HCT116 (cell line): Measurements from ENCODE around the gene ADARB2. TPM values are rescaled to one million over a fixed set of nuclear protein-coding genes. Genes with fewer than 3 reads are reported as not detected.

Experiments used
- ATAC-seq: fragments of 200-7000 bp; cut with Tn5 transposase; 2 replicates; pipeline ENCODE4 v1.9.1; 2020; ENCODE audit warnings: mild to moderate bottlenecking, moderate library complexity
- BruUV-seq: library from RNA; stranded (reverse); fragments of 400-500 nt; replicated peaks from 2 replicates; lab custom pipeline; 2021; lab: Mats Ljungman, UMichigan
- CTCF ChIA-PET: fragments of 300-600 bp; sonication (Branson Sonifier 250); formaldehyde crosslinking; loops from one replicate; lab custom pipeline; 2021; ENCODE audit warnings: antibody characterized with exemption; lab: Charles Lee
- POLR2A ChIA-PET: fragments of 300-600, 350-600 bp; sonication (Branson Sonifier 250); formaldehyde crosslinking; loops from one replicate; lab custom pipeline; 2021; ENCODE audit warnings: antibody characterized with exemption; lab: Charles Lee
- RAD21 ChIA-PET, 2 experiments: fragments of 300-600 bp; sonication (Branson Sonifier 250); formaldehyde crosslinking; loops; one replicate each; lab custom pipeline; 2023; ENCODE audit warnings: low total read pairs in 2 of 2; ENCODE audit not compliant: uncharacterized antibody in 2 of 2, unreplicated experiment in 2 of 2, low non-redundant PET in 1 of 2; lab: Charles Lee
- DNase-seq: peaks from one replicate; pipeline ENCODE4 v3.0.0-alpha.2; 2010; ENCODE audit warnings: low read depth, low spot score
- H2AFZ ChIP-seq: fragments of 200-600 bp; shearing (Covaris generic), sonication (generic); 2 replicates; pipeline ENCODE4 v1.6.1; 2017; ENCODE audit warnings: low read depth, mixed run types, mixed read lengths, antibody characterized with exemption, low read length; ENCODE audit not compliant: poor library complexity, severe bottlenecking
- H3K27ac ChIP-seq: 2 replicates; pipeline ENCODE4 v1.5.1; 2012; ENCODE audit warnings: low read depth, low read length
- H3K27me3 ChIP-seq: fragments of 200-600 bp; sonication (generic); 2 replicates; pipeline ENCODE4 v1.6.1; 2016; ENCODE audit warnings: mixed run types, low read length, mixed read lengths; ENCODE audit not compliant: insufficient read depth
- H3K36me3 ChIP-seq, 2 experiments: fragments of 200-500 bp in 1 of 2; fragments of 200-600 bp in 1 of 2; sonication (Bioruptor generic) in 1 of 2; sonication (generic) in 1 of 2; 2 replicates each; pipeline versions ENCODE4 v1.5.1 to v1.6.1; 2014 to 2016; ENCODE audit warnings: low read length in 2 of 2, inconsistent platforms in 1 of 2, mixed read lengths in 1 of 2, mixed run types in 1 of 2; ENCODE audit not compliant: insufficient read depth in 2 of 2, control insufficient read depth in 1 of 2
- H3K4me1 ChIP-seq, 2 experiments: fragments of 200-600 bp in 1 of 2; sonication (generic) in 1 of 2; 2 replicates each; pipeline versions ENCODE4 v1.5.1 to v1.6.1; 2012 to 2017; ENCODE audit warnings: low read length in 2 of 2, inconsistent platforms in 1 of 2, mild to moderate bottlenecking in 1 of 2, mixed read lengths in 1 of 2, mixed run types in 1 of 2, moderate library complexity in 1 of 2; ENCODE audit not compliant: insufficient read depth in 2 of 2, control insufficient read depth in 1 of 2
- H3K4me2 ChIP-seq: fragments of 200-600 bp; sonication (generic); 2 replicates; pipeline ENCODE4 v1.6.1; 2017; ENCODE audit warnings: mixed run types, low read length, mixed read lengths
- H3K4me3 ChIP-seq, 2 experiments: fragments of 200-600 bp in 1 of 2; sonication (generic) in 1 of 2; replicated peaks in 1 of 2; 2 replicates each; pipeline ENCODE4 v1.5.1; 2011 to 2016; ENCODE audit warnings: low read length in 2 of 2, control low read depth in 1 of 2, low read depth in 1 of 2, mild to moderate bottlenecking in 1 of 2, mixed read lengths in 1 of 2, mixed run types in 1 of 2
- H3K79me2 ChIP-seq: fragments of 200-600 bp; sonication (generic); 2 replicates; pipeline ENCODE4 v1.6.1; 2017; ENCODE audit warnings: mild to moderate bottlenecking, mixed run types, low read length, moderate library complexity, mixed read lengths; ENCODE audit not compliant: insufficient read depth
- H3K9ac ChIP-seq: fragments of 200-600 bp; sonication (generic); 2 replicates; pipeline ENCODE4 v1.6.1; 2016; ENCODE audit warnings: low read length, mixed read lengths
- H3K9me2 ChIP-seq: fragments of 200-600 bp; sonication (generic), shearing (Covaris generic); 2 replicates; pipeline ENCODE4 v1.6.1; 2017; ENCODE audit warnings: mixed run types, mild to moderate bottlenecking, moderate library complexity; ENCODE audit not compliant: insufficient read depth
- H3K9me3 ChIP-seq, 2 experiments: fragments of 200-500 bp in 1 of 2; fragments of 200-600 bp in 1 of 2; sonication (Bioruptor generic) in 1 of 2; sonication (generic) in 1 of 2; 2 replicates each; pipeline ENCODE4 v1.6.1; 2014 to 2017; ENCODE audit warnings: low read length in 2 of 2, mixed read lengths in 2 of 2, inconsistent platforms in 1 of 2, low read depth in 1 of 2, mild to moderate bottlenecking in 1 of 2, mixed run types in 1 of 2, moderate library complexity in 1 of 2; ENCODE audit not compliant: control insufficient read depth in 1 of 2, insufficient read depth in 1 of 2
- H4K20me1 ChIP-seq: fragments of 200-600 bp; sonication (generic), shearing (Covaris generic); 2 replicates; pipeline ENCODE4 v1.6.1; 2017; ENCODE audit warnings: mixed run types, mild to moderate bottlenecking, moderate library complexity; ENCODE audit not compliant: insufficient read depth
- CBX3 ChIP-seq: IDR thresholded peaks from 2 replicates; pipeline ENCODE4 v1.6.1; 2012; ENCODE audit warnings: low read depth
- CEBPB ChIP-seq: IDR thresholded peaks from 2 replicates; pipeline ENCODE4 v1.6.1; 2012; ENCODE audit warnings: low read depth
- EGR1 ChIP-seq: IDR thresholded peaks from 2 replicates; pipeline ENCODE4 v1.6.1; 2012; ENCODE audit warnings: low read depth
- ELF1 ChIP-seq: IDR thresholded peaks from 2 replicates; pipeline ENCODE4 v1.6.1; 2012; ENCODE audit warnings: low read depth, borderline replicate concordance
- EZH2 ChIP-seq: fragments of 200-600 bp; sonication (generic); IDR thresholded peaks from 2 replicates; pipeline ENCODE4 v1.6.1; 2017; ENCODE audit warnings: antibody characterized with exemption, mixed run types
- FOSL1 ChIP-seq: IDR thresholded peaks from 2 replicates; pipeline ENCODE4 v1.6.1; 2012; ENCODE audit warnings: low read depth
- POLR2A ChIP-seq: IDR thresholded peaks from 2 replicates; pipeline ENCODE4 v1.7.0; 2011; ENCODE audit warnings: borderline replicate concordance; ENCODE audit not compliant: insufficient read depth, insufficient read length; ENCODE audit errors: extremely low read depth
- RAD21 ChIP-seq: IDR thresholded peaks from 2 replicates; pipeline ENCODE4 v1.6.1; 2012; ENCODE audit warnings: low read depth, mild to moderate bottlenecking
- SIN3A ChIP-seq: IDR thresholded peaks from 2 replicates; pipeline ENCODE4 v1.6.1; 2012; ENCODE audit warnings: low read depth
- SRF ChIP-seq: IDR thresholded peaks from 2 replicates; pipeline ENCODE4 v1.6.1; 2012; ENCODE audit warnings: low read depth
- ZBTB33 ChIP-seq: IDR thresholded peaks from 2 replicates; pipeline ENCODE4 v1.6.1; 2011; ENCODE audit warnings: mild to moderate bottlenecking, low read length, moderate library complexity; ENCODE audit not compliant: insufficient replicate concordance; ENCODE audit errors: extremely low read depth
- ZFX ChIP-seq: fragments of 450-650 bp; IDR thresholded peaks from 2 replicates; pipeline ENCODE4 v1.6.1; 2017
- intact Hi-C: fragments of 100-400 bp; cut with micrococcal nuclease; formaldehyde crosslinking; loops from 2 replicates; pipeline ENCODE4 v1.10.0; 2022
- total RNA-seq: library from RNA; stranded (reverse); gene quantifications from one replicate; pipeline ENCODE4 v1.2.1, GENCODE V29; 2021; ENCODE audit not compliant: unreplicated experiment
- TF ChIP-seq, protein P1 (sequence below): IDR thresholded peaks from 2 replicates; pipeline ENCODE4 v1.6.1; 2012
- TF ChIP-seq, protein P2 (sequence below): IDR thresholded peaks from 2 replicates; pipeline ENCODE4 v1.6.1; 2012; ENCODE audit warnings: low read depth

Gene ADARB2
- total RNA-seq, 1 experiment from 2014 or later: not detected

- TF ChIP-seq ZBTB33 (no peak), POLR2A (no peak), SRF (no peak), FOSL1 (no peak), CEBPB (no peak)
- TF ChIP-seq, protein P1, sequence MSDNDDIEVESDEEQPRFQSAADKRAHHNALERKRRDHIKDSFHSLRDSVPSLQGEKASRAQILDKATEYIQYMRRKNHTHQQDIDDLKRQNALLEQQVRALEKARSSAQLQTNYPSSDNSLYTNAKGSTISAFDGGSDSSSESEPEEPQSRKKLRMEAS: no peak
- TF ChIP-seq, all 23 proteins: peak for 0
Measured at GRCh38 chr10:1743141-1743540, 5.8 kb upstream of the ADARB2 start (continued).

DNA sequence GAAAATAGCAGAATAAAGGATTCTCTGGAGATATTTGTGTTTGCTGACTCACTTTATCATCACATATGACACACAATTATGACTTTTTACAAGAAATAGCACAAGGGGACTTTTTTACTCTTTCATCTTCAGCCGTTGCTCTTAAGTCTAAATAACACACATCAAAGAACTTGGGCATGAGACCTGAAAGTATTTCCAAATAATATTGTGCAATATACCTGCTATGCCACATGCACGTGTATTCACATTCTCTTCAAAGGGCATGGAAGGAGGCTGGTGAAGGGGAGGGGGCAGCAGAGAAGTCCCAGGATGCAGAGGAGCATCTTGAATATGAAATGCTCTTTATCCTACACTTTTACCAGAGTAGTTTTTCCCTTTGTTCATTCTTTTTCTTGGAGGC lies 4.1 kb upstream of the ADARB2 start:
- no peak overlapping the region for H3K27ac ChIP-seq
- H3K27me3 ChIP-seq: no peaks in the 10 kb centered on the region
- H3K36me3 ChIP-seq: no peaks in the 10 kb centered on the region
- RAD21 ChIA-PET: no interaction called here
- H4K20me1 ChIP-seq: no peaks in the 10 kb centered on the region
- H3K9me3 ChIP-seq: peaks cover 0 to 16% of the 10 kb centered on the region in 2 experiments; a peak in 1 of 4 replicates
- DNase-seq (no peak), ATAC-seq (no peak)
- no TSS peak for BruUV-seq
- POLR2A ChIA-PET: no interaction called here
- H3K4me3 ChIP-seq: no peak overlapping the region
- intact Hi-C loops: no loop called here
- no peak for TF ChIP-seq EZH2
- no peak for TF ChIP-seq ZFX
- no peak for TF ChIP-seq POLR2A
- no peak for TF ChIP-seq CBX3
- no peak for TF ChIP-seq ELF1
- TF ChIP-seq SIN3A: no peak
- TF ChIP-seq, protein P2, sequence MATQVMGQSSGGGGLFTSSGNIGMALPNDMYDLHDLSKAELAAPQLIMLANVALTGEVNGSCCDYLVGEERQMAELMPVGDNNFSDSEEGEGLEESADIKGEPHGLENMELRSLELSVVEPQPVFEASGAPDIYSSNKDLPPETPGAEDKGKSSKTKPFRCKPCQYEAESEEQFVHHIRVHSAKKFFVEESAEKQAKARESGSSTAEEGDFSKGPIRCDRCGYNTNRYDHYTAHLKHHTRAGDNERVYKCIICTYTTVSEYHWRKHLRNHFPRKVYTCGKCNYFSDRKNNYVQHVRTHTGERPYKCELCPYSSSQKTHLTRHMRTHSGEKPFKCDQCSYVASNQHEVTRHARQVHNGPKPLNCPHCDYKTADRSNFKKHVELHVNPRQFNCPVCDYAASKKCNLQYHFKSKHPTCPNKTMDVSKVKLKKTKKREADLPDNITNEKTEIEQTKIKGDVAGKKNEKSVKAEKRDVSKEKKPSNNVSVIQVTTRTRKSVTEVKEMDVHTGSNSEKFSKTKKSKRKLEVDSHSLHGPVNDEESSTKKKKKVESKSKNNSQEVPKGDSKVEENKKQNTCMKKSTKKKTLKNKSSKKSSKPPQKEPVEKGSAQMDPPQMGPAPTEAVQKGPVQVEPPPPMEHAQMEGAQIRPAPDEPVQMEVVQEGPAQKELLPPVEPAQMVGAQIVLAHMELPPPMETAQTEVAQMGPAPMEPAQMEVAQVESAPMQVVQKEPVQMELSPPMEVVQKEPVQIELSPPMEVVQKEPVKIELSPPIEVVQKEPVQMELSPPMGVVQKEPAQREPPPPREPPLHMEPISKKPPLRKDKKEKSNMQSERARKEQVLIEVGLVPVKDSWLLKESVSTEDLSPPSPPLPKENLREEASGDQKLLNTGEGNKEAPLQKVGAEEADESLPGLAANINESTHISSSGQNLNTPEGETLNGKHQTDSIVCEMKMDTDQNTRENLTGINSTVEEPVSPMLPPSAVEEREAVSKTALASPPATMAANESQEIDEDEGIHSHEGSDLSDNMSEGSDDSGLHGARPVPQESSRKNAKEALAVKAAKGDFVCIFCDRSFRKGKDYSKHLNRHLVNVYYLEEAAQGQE: no peak
- TF ChIP-seq SRF: no peak
- no peak for TF ChIP-seq EGR1
- TF ChIP-seq RAD21: no peak
- TF ChIP-seq, protein P1: no peak
- no peak for TF ChIP-seq FOSL1
- CTCF ChIA-PET: no interaction called here
- H3K4me1 ChIP-seq: no peaks in the 10 kb centered on the region
- H3K4me2 ChIP-seq: no peak overlapping the region
- no peaks in the 10 kb centered on the region for H3K9me2 ChIP-seq
- no peaks in the 10 kb centered on the region for H3K79me2 ChIP-seq
- no peak overlapping the region for H2AFZ ChIP-seq
- no peak overlapping the region for H3K9ac ChIP-seq
